DND-41 (cell line): Measurements from ENCODE around the gene SHTN1.

Source experiments
- EZH2 ChIP-seq: IDR thresholded peaks from 3 replicates; pipeline ENCODE4 v1.6.1; 2012; ENCODE audit warnings: borderline replicate concordance, low read depth, mild to moderate bottlenecking, moderate library complexity, low read length, inconsistent platforms; ENCODE audit not compliant: severe bottlenecking
- TF ChIP-seq, protein P1 (sequence below): IDR thresholded peaks from 2 replicates; pipeline ENCODE4 v1.5.1; 2012; ENCODE audit warnings: borderline replicate concordance, low read length, moderate library complexity, mild to moderate bottlenecking; ENCODE audit not compliant: poor library complexity, severe bottlenecking; ENCODE audit errors: extremely low read depth

DNA sequence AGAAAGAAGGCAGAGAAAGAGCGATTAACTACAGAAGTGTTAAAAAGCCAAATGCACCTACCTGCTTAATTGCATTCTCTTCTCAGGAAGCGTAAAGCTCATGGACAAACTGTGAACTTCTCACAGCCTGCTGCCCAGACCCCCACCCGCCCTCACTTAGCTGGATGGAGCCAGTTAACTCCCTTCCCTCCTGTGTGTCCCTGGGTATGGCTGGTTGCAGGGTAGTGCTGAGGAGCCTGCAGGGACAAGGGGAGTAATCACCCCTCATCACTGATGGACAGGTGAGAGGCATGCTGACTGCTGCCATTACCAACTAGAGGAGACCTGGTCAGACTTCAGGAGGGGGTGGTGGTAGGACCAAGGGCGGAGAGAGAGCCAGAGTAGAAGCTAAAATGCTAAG, 118.2 kb downstream of the SHTN1 start:
- TF ChIP-seq, protein P1, sequence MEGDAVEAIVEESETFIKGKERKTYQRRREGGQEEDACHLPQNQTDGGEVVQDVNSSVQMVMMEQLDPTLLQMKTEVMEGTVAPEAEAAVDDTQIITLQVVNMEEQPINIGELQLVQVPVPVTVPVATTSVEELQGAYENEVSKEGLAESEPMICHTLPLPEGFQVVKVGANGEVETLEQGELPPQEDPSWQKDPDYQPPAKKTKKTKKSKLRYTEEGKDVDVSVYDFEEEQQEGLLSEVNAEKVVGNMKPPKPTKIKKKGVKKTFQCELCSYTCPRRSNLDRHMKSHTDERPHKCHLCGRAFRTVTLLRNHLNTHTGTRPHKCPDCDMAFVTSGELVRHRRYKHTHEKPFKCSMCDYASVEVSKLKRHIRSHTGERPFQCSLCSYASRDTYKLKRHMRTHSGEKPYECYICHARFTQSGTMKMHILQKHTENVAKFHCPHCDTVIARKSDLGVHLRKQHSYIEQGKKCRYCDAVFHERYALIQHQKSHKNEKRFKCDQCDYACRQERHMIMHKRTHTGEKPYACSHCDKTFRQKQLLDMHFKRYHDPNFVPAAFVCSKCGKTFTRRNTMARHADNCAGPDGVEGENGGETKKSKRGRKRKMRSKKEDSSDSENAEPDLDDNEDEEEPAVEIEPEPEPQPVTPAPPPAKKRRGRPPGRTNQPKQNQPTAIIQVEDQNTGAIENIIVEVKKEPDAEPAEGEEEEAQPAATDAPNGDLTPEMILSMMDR: no peak
- no peak for TF ChIP-seq EZH2
